Measurements from ENCODE around the gene NFE2L3. TPM values are rescaled to one million over a fixed set of nuclear protein-coding genes. Genes with fewer than 3 reads are reported as not detected.
A peak's percentile ranks its signal among the peaks of the same experiment; 100 is the strongest.

The NFE2L3 gene
- total and polyA plus RNA-seq, 9 of the 15 experiments (the other 6 are each of a cell fraction or from before 2014, with no cell fraction given), result 2.9 to 16.9 (median 12.4) TPM

DNA sequence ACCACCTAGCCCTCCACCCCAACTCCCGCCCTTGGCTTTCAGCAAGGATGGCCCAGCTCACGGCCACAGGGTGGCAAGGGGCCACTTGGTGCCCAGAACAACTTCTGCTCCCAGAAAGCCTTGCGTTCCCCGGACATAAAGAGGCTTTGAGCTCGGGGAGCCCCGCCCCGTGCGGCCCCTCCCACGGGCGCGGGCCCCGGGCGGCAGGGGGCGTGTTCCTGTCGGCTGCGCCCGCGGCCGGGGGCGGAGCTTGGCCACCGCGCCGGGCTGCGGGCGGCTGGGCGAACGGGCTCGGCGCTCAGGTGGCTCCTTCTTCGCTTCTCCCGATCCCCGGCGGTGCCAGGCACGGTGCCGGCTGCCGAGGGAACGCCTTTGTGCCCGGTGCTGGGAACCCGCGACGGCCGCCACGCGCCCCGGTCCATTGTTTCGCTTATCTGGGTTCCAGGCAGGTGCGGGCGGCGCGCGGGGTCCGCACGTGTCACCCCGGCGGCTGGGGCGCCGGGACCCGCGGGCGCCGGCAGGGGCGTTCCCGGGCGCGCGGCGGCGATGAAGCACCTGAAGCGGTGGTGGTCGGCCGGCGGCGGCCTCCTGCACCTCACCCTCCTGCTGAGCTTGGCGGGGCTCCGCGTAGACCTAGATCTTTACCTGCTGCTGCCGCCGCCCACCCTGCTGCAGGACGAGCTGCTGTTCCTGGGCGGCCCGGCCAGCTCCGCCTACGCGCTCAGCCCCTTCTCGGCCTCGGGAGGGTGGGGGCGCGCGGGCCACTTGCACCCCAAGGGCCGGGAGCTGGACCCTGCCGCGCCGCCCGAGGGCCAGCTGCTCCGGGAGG, at the start of gene NFE2L3 (continued):
- TF ChIP-seq, protein P1, sequence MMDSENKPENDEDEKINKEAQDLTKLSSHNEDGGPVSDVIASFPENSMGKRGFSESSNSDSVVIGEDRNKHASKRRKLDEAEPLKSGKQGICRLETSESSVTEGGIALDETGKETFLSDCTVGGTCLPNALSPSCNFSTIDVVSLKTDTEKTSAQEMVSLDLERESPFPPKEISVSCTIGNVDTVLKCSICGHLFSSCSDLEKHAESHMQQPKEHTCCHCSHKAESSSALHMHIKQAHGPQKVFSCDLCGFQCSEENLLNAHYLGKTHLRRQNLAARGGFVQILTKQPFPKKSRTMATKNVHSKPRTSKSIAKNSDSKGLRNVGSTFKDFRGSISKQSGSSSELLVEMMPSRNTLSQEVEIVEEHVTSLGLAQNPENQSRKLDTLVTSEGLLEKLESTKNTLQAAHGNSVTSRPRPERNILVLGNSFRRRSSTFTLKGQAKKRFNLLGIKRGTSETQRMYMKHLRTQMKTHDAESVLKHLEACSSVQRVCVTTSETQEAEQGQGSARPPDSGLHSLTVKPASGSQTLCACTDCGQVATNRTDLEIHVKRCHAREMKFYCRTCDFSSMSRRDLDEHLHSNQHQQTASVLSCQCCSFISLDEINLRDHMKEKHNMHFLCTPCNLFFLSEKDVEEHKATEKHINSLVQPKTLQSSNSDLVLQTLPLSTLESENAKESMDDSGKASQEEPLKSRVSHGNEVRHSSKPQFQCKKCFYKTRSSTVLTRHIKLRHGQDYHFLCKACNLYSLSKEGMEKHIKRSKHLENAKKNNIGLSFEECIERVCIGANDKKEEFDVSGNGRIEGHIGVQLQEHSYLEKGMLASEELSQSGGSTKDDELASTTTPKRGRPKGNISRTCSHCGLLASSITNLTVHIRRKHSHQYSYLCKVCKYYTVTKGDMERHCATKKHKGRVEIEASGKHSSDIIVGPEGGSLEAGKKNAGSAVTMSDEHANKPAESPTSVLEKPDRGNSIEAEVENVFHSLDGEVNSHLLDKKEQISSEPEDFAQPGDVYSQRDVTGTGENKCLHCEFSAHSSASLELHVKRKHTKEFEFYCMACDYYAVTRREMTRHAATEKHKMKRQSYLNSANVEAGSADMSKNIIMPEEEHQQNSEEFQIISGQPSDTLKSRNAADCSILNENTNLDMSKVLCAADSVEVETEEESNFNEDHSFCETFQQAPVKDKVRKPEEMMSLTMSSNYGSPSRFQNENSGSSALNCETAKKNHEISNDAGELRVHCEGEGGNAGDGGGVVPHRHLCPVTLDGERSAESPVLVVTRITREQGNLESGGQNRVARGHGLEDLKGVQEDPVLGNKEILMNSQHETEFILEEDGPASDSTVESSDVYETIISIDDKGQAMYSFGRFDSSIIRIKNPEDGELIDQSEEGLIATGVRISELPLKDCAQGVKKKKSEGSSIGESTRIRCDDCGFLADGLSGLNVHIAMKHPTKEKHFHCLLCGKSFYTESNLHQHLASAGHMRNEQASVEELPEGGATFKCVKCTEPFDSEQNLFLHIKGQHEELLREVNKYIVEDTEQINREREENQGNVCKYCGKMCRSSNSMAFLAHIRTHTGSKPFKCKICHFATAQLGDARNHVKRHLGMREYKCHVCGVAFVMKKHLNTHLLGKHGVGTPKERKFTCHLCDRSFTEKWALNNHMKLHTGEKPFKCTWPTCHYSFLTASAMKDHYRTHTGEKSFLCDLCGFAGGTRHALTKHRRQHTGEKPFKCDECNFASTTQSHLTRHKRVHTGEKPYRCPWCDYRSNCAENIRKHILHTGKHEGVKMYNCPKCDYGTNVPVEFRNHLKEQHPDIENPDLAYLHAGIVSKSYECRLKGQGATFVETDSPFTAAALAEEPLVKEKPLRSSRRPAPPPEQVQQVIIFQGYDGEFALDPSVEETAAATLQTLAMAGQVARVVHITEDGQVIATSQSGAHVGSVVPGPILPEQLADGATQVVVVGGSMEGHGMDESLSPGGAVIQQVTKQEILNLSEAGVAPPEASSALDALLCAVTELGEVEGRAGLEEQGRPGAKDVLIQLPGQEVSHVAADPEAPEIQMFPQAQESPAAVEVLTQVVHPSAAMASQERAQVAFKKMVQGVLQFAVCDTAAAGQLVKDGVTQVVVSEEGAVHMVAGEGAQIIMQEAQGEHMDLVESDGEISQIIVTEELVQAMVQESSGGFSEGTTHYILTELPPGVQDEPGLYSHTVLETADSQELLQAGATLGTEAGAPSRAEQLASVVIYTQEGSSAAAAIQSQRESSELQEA (IDR thresholded peaks at IDR 0.05; ENCODE audit: low read depth), result no peak
- no peak for TF ChIP-seq CREM (IDR thresholded peaks at IDR 0.05; ENCODE audit: low read depth)
- TF ChIP-seq FOS (IDR thresholded peaks at IDR 0.05; ENCODE audit: extremely low read depth, insufficient read length), result no peak
- TF ChIP-seq CHD4 (IDR thresholded peaks at IDR 0.05; ENCODE audit: insufficient read depth, insufficient replicate concordance, low read depth, low read length, poor library complexity, severe bottlenecking), result no peak
- TF ChIP-seq ZNF41 (CRISPR knock-in tag; conservative IDR thresholded peaks at IDR 0.05), result no peak
- no peak for TF ChIP-seq SAFB2 (IDR thresholded peaks at IDR 0.05; ENCODE audit: borderline replicate concordance, low read depth, low read length, severe bottlenecking)
- no peak for TF ChIP-seq TAL1 (IDR thresholded peaks at IDR 0.05)
- no peak for TF ChIP-seq ZNF668 (CRISPR knock-in tag; IDR thresholded peaks at IDR 0.05)
- no peak for TF ChIP-seq ZNF212 (CRISPR knock-in tag; IDR thresholded peaks at IDR 0.05)
- TF ChIP-seq ZNF12 (CRISPR knock-in tag; IDR thresholded peaks at IDR 0.05), result no peak
- no peak for TF ChIP-seq ATF6 (CRISPR knock-in tag; IDR thresholded peaks at IDR 0.05)
- no peak for TF ChIP-seq RBM14 (IDR thresholded peaks at IDR 0.05; ENCODE audit: borderline replicate concordance, insufficient read depth, low read depth, low read length)
- TF ChIP-seq HLTF (IDR thresholded peaks at IDR 0.05), result no peak
- TF ChIP-seq PYGO2 (tag; IDR thresholded peaks at IDR 0.05), result no peak
- no peak for TF ChIP-seq ZNF551 (CRISPR knock-in tag; IDR thresholded peaks at IDR 0.05)
- peak; percentile 44 for TF ChIP-seq ZFX (CRISPR knock-in tag; IDR thresholded peaks at IDR 0.05)
- TF ChIP-seq, protein P2, sequence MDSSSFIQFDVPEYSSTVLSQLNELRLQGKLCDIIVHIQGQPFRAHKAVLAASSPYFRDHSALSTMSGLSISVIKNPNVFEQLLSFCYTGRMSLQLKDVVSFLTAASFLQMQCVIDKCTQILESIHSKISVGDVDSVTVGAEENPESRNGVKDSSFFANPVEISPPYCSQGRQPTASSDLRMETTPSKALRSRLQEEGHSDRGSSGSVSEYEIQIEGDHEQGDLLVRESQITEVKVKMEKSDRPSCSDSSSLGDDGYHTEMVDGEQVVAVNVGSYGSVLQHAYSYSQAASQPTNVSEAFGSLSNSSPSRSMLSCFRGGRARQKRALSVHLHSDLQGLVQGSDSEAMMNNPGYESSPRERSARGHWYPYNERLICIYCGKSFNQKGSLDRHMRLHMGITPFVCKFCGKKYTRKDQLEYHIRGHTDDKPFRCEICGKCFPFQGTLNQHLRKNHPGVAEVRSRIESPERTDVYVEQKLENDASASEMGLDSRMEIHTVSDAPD (CRISPR knock-in tag; IDR thresholded peaks at IDR 0.05), result no peak
